ENCODE measurements around the gene MTA1. TPM values are rescaled to one million over a fixed set of nuclear protein-coding genes. Genes with fewer than 3 reads are reported as not detected.

The MTA1 gene
- total RNA-seq, 2 experiments from 2014 or later: 106 to 115 TPM

DNA sequence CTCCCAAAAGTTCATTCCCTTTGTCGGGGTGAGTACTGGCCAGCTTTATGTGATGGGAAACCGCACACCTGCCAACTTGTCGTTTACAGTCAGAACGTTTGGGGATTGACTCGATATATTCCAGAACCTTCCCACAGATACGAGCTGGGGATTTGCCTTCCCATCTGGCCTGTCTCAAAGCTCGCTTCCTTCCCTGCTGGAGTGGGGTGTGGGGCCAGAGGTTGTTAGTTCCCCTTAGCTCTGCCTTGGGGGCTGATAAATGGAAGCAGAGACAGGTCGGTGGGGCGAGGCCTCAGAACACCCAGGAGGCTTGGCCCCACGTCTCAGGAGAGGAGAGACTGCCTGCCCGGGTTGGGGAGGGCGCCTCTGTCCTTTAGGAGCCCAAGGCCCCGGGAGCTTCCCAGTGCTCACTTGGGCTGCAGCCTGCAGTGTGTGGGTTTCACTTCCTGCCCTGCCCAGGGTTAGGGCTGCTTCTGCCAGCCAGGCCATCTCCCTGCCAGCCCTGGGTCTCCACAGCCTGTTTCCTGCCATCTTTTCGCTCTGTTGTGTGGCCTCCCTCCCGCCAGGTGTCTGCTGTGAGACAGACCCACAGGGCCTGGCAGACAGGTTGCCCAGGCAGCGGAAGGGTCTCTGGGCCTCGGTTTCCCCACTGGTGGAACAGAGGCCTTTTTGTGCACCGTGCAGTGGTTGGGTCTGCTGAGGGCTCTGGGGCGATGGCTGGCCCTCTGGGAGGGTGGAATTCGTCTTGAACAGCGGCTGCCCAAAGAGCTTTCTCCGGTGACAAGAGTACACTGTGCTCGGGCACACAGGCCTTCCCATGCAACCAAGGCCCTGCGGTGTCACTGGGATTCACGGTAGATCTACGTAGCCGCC is 29.4 kb upstream of the MTA1 start:
- H3K36me3 Mint-ChIP-seq (ENCODE audit: low read depth): no peaks in the 10 kb centered on the region
- no peak overlapping the region for H3K27ac Mint-ChIP-seq
- DNase-seq: no peak
- H3K9me3 Mint-ChIP-seq: no peaks in the 10 kb centered on the region
- peaks cover 2% of the 10 kb centered on the region for H3K4me1 Mint-ChIP-seq (ENCODE audit: low read depth)
- H3K27me3 Mint-ChIP-seq (ENCODE audit: low read depth): no peaks in the 10 kb centered on the region
- intact Hi-C loops (cut with micrococcal nuclease): no loop called here
- CTCF ChIA-PET: interaction anchor here (0.6 to 1.9 kb wide), 2 partner anchors 20 to 753 kb away, joined by 3 to 7 read pairs; no protein-coding TSS in a partner anchor
- H3K4me3 Mint-ChIP-seq: no peak overlapping the region

DNA sequence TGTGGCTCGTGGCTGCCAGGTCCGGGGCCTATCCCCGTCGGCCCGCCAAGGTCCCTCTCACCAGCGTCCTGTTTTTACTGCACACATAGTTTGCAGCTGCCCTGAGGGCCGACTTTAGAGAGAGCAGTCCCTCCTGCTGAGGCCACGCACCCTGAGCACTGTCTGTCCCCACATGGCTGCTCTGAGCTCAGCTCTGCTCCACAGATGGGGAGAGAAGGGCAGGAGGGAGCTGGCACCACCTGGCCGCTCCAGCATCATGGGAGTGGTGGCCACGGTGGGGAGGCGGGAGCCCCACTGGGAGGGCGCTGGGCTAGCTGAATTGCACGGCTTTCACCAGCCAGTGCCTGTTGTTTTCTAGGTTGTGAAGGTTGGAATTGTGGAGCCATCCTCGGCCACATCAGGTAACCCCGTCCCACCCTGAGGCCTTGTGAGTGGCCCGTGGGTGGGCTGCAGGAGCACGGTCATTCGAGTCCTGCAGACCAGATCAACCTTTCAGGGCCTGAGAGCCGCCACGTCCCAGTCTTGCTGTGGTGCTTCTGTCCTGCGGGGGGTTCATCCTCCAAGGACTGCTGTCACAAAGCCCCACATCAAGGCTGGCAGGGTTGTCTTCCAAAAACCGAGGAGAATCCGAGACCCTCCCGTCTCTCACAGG is 28.7 kb upstream of the MTA1 start:
- Mint-ChIP-seq H3K9me3 (no peaks in the 10 kb centered on the region), H3K27ac (no peak overlapping the region), H3K36me3 (ENCODE audit: low read depth) (no peaks in the 10 kb centered on the region), H3K4me3 (no peak overlapping the region), H3K4me1 (ENCODE audit: low read depth) (peaks cover 2% of the 10 kb centered on the region), H3K27me3 (ENCODE audit: low read depth) (no peaks in the 10 kb centered on the region)
- DNase-seq: no peak
- intact Hi-C loops (cut with micrococcal nuclease): no loop called here
- CTCF ChIA-PET: interaction anchor here (1.9 kb wide), 1 partner anchor 20 kb away, joined by 7 read pairs; no protein-coding TSS in a partner anchor

DNA sequence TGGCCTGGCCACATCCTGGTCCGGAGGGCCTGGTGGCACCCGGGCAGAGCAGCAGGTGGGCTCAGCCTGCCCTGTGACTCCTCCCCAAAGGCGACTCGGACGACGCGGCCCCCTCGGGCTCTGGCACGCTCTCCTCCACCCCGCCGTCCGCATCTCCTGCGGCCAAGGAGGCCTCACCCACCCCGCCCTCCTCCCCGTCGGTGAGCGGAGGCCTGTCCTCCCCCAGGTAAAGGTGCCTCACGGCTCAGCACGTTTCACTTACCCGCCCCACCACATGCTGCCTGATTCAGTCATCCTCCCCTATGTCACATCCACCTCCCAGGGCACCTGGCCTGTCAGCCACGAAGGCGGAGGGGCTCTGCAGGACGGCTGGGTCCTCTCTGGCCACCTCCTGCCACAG is 28.1 kb upstream of the MTA1 start:
- Mint-ChIP-seq H3K27ac (no peak overlapping the region), H3K27me3 (ENCODE audit: low read depth) (no peaks in the 10 kb centered on the region), H3K9me3 (no peaks in the 10 kb centered on the region), H3K4me1 (ENCODE audit: low read depth) (peaks cover 2% of the 10 kb centered on the region), H3K4me3 (no peak overlapping the region), H3K36me3 (ENCODE audit: low read depth) (no peaks in the 10 kb centered on the region)
- CTCF ChIA-PET: no interaction called here
- DNase-seq: no peak
- intact Hi-C loops (cut with micrococcal nuclease): no loop called here

DNA sequence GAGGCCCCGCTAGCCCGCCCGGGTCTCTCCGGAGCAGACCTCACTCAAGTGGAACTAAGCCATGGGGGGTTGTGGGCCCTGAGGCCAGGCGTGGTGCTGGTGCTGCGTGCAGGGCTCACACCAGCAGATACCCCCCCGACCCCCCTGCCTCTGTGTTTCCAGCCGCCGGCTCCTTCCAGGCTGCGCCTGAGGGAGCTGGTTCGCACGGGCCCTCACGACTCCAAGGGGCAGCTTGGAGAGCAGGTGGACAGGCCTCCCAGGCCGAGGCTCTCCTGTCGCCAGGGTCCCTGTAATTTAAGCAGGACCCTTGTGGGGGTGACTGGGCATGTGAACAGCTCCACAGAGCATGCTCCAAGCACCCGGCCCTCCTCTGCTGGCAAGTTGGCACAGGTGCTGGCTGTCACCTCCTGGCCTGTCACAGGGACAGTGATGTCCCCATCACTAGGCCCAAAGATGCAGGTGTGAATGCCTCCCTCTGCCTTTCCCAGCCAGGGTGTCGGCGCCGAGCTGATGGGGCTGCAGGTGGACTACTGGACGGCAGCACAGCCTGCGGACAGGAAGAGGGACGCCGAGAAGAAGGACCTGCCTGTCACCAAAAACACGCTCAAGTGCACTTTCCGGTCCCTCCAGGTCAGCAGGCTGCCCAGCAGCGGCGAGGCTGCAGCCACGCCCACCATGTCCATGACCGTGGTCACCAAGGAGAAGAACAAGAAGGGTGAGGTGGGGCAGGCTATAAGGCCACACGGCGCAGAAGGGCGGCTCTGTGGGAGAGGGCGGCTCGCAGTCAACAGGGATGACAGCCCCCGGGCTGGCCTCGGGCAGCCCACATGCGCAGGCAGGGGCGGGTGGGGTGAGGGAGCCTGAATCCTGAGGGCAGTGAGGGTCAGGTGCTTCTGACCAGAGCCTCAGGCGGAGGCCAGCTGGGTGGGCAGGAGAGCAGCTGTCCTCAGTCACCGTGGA is 27.2 kb upstream of the MTA1 start:
- Mint-ChIP-seq H3K4me3 (no peak overlapping the region), H3K9me3 (no peaks in the 10 kb centered on the region), H3K27me3 (ENCODE audit: low read depth) (no peaks in the 10 kb centered on the region), H3K27ac (no peak overlapping the region), H3K4me1 (ENCODE audit: low read depth) (peaks cover 2% of the 10 kb centered on the region), H3K36me3 (ENCODE audit: low read depth) (no peaks in the 10 kb centered on the region)
- intact Hi-C loops (cut with micrococcal nuclease): no loop called here
- CTCF ChIA-PET: interaction anchor here (0.5 kb wide), 1 partner anchor 35 kb away, joined by 3 read pairs; no protein-coding TSS in a partner anchor
- DNase-seq: no peak

DNA sequence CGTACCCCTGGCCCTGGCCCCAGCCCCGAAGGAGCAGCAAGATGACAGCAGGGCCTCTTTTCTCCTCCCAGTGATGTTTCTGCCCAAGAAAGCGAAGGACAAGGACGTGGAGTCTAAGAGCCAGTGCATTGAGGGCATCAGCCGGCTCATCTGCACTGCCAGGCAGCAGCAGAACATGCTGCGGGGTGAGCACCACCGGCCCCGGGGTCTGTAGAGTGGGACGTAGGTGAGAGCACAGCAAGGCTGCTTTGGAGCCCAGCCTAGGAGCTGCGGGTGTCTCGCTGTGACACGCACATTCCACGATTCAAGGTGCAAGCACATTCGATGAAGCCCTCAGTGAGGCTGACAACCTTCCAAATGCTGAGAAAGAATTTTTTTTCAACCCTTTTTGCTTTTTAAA is 26.5 kb upstream of the MTA1 start:
- Mint-ChIP-seq H3K27me3 (ENCODE audit: low read depth) (no peaks in the 10 kb centered on the region), H3K36me3 (ENCODE audit: low read depth) (peaks cover 1% of the 10 kb centered on the region), H3K4me1 (ENCODE audit: low read depth) (peaks cover 5% of the 10 kb centered on the region), H3K27ac (no peak overlapping the region), H3K9me3 (no peaks in the 10 kb centered on the region), H3K4me3 (no peak overlapping the region)
- intact Hi-C loops (cut with micrococcal nuclease): no loop called here
- DNase-seq: no peak
- CTCF ChIA-PET: no interaction called here

DNA sequence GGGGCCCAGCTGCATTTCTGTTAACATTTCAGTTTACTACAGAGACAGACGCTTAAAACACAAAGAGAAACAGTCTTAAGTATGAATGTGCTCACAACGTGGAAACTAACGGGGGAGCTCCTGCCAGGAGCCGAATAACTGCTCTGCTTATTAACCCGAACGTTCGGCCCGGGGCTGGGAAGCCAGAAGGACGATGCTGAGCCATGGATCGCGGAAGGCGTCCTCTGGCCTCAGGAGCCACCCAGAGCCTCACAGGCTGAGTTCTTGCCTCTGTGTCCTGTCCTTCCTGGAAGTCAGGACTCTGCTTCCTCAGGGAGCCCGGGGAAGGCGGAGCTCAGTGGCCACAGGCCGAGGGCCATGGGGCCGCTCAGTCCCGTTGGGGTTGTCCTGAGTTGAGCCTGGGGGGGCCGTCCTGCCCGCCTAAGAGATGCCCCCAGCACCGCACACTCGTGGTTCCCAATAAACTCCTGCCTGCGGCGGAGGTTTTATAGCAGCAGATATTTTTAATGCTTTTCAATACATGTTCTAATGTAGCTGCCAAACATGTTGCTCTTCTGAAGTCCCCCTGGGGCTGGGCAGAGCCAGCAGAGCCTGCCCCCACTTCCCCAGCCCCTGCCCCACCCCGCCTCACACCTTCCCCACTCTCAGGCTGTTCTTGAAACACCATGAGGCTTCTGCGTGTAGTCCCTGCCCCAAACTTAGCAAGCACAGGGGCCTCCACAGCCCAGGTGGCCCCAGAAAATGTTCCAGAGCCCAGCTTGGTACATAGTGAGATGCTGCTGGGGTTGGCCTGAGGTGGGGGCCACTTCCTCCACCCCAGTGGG is 24.7 kb upstream of the MTA1 start:
- H3K27me3 Mint-ChIP-seq (ENCODE audit: low read depth): no peaks in the 10 kb centered on the region

DNA sequence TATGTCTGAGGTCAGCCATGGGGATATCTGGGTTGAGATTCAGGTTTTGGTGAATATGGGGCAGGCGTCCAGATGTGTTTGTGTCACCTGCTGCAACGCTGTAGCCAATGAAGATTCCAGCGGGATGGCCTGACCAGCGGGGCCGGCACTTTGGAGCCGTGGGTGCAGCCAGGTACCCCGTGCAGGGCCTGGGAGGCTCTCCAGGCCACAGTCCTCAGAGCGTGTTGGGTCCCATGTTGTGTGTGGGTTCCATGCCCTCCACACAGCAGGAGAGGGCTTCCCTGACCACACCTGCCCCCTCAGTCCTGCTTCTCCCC is 24.1 kb upstream of the MTA1 start:
- Mint-ChIP-seq H3K4me1 (ENCODE audit: low read depth) (peaks cover 16% of the 10 kb centered on the region), H3K27ac (no peak overlapping the region), H3K27me3 (ENCODE audit: low read depth) (no peaks in the 10 kb centered on the region), H3K36me3 (ENCODE audit: low read depth) (peaks cover 19% of the 10 kb centered on the region), H3K9me3 (peaks cover 3% of the 10 kb centered on the region), H3K4me3 (no peak overlapping the region)
- CTCF ChIA-PET: no interaction called here
- intact Hi-C loops (cut with micrococcal nuclease): no loop called here
- DNase-seq: no peak

More for the DNA sequence above, 24.7 kb upstream of the MTA1 start:
- Mint-ChIP-seq H3K4me3 (no peak overlapping the region), H3K9me3 (no peaks in the 10 kb centered on the region), H3K27ac (no peak overlapping the region), H3K4me1 (ENCODE audit: low read depth) (peaks cover 14% of the 10 kb centered on the region), H3K36me3 (ENCODE audit: low read depth) (peaks cover 13% of the 10 kb centered on the region)
- no peak for DNase-seq
- CTCF ChIA-PET: no interaction called here
- intact Hi-C loops (cut with micrococcal nuclease): no loop called here

DNA sequence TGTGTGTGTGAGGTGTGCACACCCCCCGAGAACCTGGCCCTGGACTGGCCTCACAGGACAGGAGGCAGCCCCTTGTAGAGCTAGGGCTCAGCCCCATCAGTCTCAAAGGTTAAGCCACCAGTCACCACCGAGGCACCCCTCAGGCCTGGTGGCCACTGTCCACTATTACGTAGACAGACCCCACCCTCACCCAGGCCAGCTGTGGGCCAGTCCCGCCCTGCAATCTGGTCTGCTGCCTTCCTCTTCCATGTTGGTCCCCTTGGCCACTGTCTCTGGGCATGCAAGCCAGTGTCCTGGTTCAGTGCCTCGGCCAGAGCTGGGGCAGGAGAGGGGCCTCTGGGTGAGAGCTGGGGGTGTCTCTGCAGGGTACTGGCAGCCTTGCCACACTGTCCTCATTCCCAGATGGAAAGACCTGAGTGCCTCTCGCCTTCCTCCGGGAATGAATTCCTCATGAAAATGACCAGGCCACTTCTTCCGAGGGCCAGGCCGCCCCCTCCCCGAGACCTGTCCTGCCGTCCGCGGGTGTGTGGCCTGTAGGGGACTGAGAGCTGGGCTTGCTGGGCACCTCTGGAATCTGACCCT is 22.2 kb upstream of the MTA1 start:
- CTCF ChIA-PET: interaction anchor here (0.8 to 1.9 kb wide), 4 partner anchors 9 to 93 kb away, joined by 3 to 7 read pairs (median 4); no protein-coding TSS in a partner anchor
- Mint-ChIP-seq H3K36me3 (ENCODE audit: low read depth) (peaks cover 32% of the 10 kb centered on the region), H3K4me1 (ENCODE audit: low read depth) (peaks cover 22% of the 10 kb centered on the region), H3K9me3 (peaks cover 19% of the 10 kb centered on the region), H3K4me3 (peak overlapping the region; percentile 67), H3K27ac (peak overlapping the region; percentile 83), H3K27me3 (ENCODE audit: low read depth) (no peaks in the 10 kb centered on the region)
- no peak for DNase-seq
- intact Hi-C loops (cut with micrococcal nuclease): no loop called here

DNA sequence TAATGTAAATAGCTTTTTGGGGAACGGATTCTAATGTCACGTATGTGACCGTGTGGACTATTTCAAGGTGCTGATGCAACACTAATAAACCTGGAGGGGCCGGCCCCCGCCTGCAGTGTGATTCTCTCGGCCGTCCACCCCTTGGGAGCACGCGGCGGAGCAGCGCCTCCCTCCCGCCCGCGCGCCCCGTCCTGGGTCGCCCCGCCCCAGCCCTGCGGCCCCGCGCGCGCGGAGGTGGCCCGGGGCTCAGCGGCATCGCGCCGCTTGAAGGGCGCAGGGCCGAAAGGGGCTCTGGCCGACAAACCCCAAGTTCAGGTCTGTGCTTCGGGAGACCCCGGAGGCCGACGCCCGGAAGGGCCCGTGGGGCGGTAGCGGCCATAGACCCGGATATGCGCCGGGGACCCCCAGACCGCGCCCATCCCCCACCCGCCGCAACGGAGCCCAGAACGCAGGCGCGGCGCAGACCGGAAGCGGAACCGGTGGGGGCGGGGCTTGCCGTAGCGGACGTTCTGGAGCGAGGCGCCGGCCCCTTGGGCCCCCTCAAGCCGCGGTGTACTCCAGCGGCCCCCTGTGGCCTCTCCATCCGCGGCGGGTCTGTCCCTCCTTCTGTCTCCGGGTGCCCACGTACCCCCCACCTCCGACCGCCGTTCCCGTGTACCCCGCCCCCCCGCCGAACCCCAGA is 21.4 kb upstream of the MTA1 start, which contains the start of gene TEX22:
TEX22 (plus strand) TSS at position 495 of the 682 bp plus-strand sequence. CDS start 803 bp downstream, outside the sequence.
- Mint-ChIP-seq H3K27me3 (ENCODE audit: low read depth) (no peaks in the 10 kb centered on the region), H3K9me3 (peaks cover 23% of the 10 kb centered on the region), H3K4me3 (peak within 1 kb of the TSS; percentile 85), H3K36me3 (ENCODE audit: low read depth) (peaks cover 34% of the 10 kb centered on the region), H3K4me1 (ENCODE audit: low read depth) (peaks cover 26% of the 10 kb centered on the region), H3K27ac (peak within 1 kb of the TSS; percentile 83)
- intact Hi-C loops (cut with micrococcal nuclease): loop anchor here (1.0 to 2.0 kb wide), 3 partner anchors 17 to 93 kb away; partner anchors contain the start of gene TEDC1
- CTCF ChIA-PET: interaction anchor here (0.9 to 1.9 kb wide), 3 partner anchors 13 to 92 kb away, joined by 3 to 7 read pairs (median 6); no protein-coding TSS in a partner anchor
- DNase-seq: peak; percentile 90

DNA sequence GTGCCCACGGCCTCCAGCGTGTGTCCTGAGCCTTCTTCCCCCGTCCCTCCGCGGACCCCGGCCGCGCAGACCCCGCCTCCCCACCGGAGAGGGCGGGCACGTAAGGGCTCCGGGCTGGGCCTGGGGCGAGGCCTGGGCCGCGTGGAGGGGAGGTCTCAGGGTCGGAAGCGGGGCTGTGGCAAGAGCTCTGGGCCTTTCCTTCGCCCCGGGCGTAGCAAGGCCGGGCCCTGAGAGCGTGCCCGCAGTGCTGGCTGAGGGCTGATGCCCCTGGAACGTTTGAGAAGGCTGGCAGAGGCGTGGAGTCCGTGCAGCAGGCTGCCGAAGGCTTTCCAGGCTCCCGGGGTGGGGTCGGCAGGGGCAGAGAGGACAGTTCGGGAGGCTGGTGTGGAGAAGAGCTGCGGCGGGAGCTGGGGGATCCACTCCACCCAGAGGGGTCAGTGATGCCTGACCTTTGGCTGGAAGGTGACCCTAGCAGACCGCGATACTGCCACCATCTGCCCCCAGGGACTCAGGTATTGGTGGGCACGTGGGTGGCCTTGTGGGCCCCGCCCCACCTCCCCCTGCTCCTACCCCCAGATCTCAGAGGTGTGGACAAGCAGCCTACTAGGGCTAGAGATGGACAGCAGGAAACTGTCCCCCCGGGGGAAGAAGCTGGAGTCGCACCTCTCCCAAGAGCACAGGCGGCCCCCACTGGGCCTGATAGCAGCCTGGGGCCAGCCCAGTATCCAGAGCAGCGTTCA is 20.7 kb upstream of the MTA1 start:
- H3K27ac Mint-ChIP-seq: peak overlapping the region; percentile 50
- peaks cover 31% of the 10 kb centered on the region for H3K4me1 Mint-ChIP-seq (ENCODE audit: low read depth)
- DNase-seq: no peak
- intact Hi-C loops (cut with micrococcal nuclease): loop anchor here (1.0 to 2.0 kb wide), 3 partner anchors 16 to 92 kb away; partner anchors contain the start of gene TEDC1
- H3K9me3 Mint-ChIP-seq: peaks cover 23% of the 10 kb centered on the region
- CTCF ChIA-PET: interaction anchor here (0.9 kb wide), 1 partner anchor 12 kb away, joined by 3 read pairs; no protein-coding TSS in a partner anchor
- H3K36me3 Mint-ChIP-seq (ENCODE audit: low read depth): peaks cover 34% of the 10 kb centered on the region
- H3K27me3 Mint-ChIP-seq (ENCODE audit: low read depth): no peaks in the 10 kb centered on the region
- peak overlapping the region; percentile 85 for H3K4me3 Mint-ChIP-seq

Measured in activated naive CD4-positive, alpha-beta T cell treated with anti-CD3 and anti-CD28 coated beads for 36 hours (primary cell).